HG03175 (cell line): ENCODE measurements around the gene MSLN.
"Not testable (repeated sequence)": the region's sequence is repeated elsewhere in the genome, so short reads cannot be mapped to it uniquely, and the experiment has no call there.

Experiments
- ATAC-seq: cut with Tn5 transposase; IDR thresholded peaks from one replicate; pipeline ENCODE4 v1.9.1; 2021; ENCODE audit warnings: mild to moderate bottlenecking, moderate library complexity; ENCODE audit not compliant: unreplicated experiment

The MSLN gene

GRCh38 chr16:772959-773358 is 12.4 kb downstream of the MSLN start:
- no peak for ATAC-seq

- no peak for ATAC-seq
Observed at GRCh38 chr16:774086-775001, 13.8 kb downstream of the MSLN start.

- no peak for ATAC-seq
Observed at GRCh38 chr16:775236-775796, 14.8 kb downstream of the MSLN start.

GRCh38 chr16:776298-776697 is 15.8 kb downstream of the MSLN start:
- ATAC-seq: not testable (repeated sequence)

- ATAC-seq: no peak
Observed at GRCh38 chr16:776824-777223, 16.3 kb downstream of the MSLN start.

GRCh38 chr16:777826-778225 is 17.3 kb downstream of the MSLN start:
- no peak for ATAC-seq

GRCh38 chr16:778447-778846 is 17.9 kb downstream of the MSLN start:
- ATAC-seq: no peak

GRCh38 chr16:778909-779527 is 18.5 kb downstream of the MSLN start:
- no peak for ATAC-seq

GRCh38 chr16:779561-779960 is 19.0 kb downstream of the MSLN start:
- no peak for ATAC-seq

GRCh38 chr16:780296-780695 is 19.8 kb downstream of the MSLN start:
- ATAC-seq: no peak

- ATAC-seq: no peak
Observed at GRCh38 chr16:781346-782010, 20.9 kb downstream of the MSLN start.

- ATAC-seq: no peak
Observed at GRCh38 chr16:782258-782657, 21.7 kb downstream of the MSLN start.

- no peak for ATAC-seq
Observed at GRCh38 chr16:782766-783403, 22.4 kb downstream of the MSLN start.

- no peak for ATAC-seq
Observed at GRCh38 chr16:783404-784161, 23.0 kb downstream of the MSLN start.

- no peak for ATAC-seq
Observed at GRCh38 chr16:784431-784830, 23.9 kb downstream of the MSLN start.

- no peak for ATAC-seq
Observed at GRCh38 chr16:785563-786535, 25.3 kb downstream of the MSLN start.

GRCh38 chr16:787321-787966 is 26.9 kb downstream of the MSLN start:
- peak; percentile 1 for ATAC-seq

GRCh38 chr16:787978-788398 is 27.5 kb downstream of the MSLN start, which contains the start of gene RPUSD1:
RPUSD1 (minus strand) TSS chr16:788381; CDS start chr16:787737, 644 bp downstream.
- ATAC-seq: peak; percentile 22
